IMR-90 (cell line): Measurements from ENCODE around the gene C15orf39. TPM values are rescaled to one million over a fixed set of nuclear protein-coding genes. Genes with fewer than 3 reads are reported as not detected.
A peak's percentile ranks its signal among the peaks of the same experiment; 100 is the strongest.

Source experiments
- ATAC-seq: fragments of 200-7000 bp; cut with Tn5 transposase; 2 replicates; pipeline ENCODE4 v1.9.1; 2020; ENCODE audit warnings: low read depth, mild to moderate bottlenecking, moderate library complexity
- BruUV-seq: library from RNA; stranded (reverse); fragments of 400-500 nt; replicated peaks from 2 replicates; lab custom pipeline; 2021; lab: Mats Ljungman, UMichigan
- CTCF ChIA-PET: fragments of 300-600 bp; formaldehyde crosslinking; extraction: SDS; loops from one replicate; lab custom pipeline; 2021; ENCODE audit warnings: antibody characterized with exemption; lab: Yijun Ruan, JAX
- POLR2A ChIA-PET: fragments of 300-600 bp; sonication (Branson Sonifier 250); formaldehyde crosslinking; loops from one replicate; lab custom pipeline; 2022; ENCODE audit warnings: antibody characterized with exemption; ENCODE audit not compliant: unreplicated experiment; lab: Charles Lee
- DNase-seq: peaks from one replicate; pipeline ENCODE4 v3.0.0; 2013
- H2AFZ ChIP-seq: replicated peaks from 2 replicates; pipeline ENCODE3; 2013; ENCODE audit warnings: low read length, mild to moderate bottlenecking; ENCODE audit not compliant: poor library complexity
- H2AK5ac ChIP-seq: 2 replicates; pipeline ENCODE4 v1.6.1; 2013; ENCODE audit warnings: low read depth, low read length, inconsistent platforms
- H2AK9ac ChIP-seq: replicated peaks from 2 replicates; pipeline ENCODE3; 2013; ENCODE audit warnings: mild to moderate bottlenecking, low read depth, low read length, moderate library complexity; ENCODE audit not compliant: poor library complexity
- H2BK120ac ChIP-seq: 2 replicates; pipeline ENCODE4 v1.6.1; 2013; ENCODE audit warnings: low read depth, low read length, inconsistent platforms
- H2BK15ac ChIP-seq: 3 replicates; pipeline ENCODE4 v1.6.1; 2013; ENCODE audit warnings: low read depth, low read length, inconsistent platforms
- H2BK20ac ChIP-seq: 2 replicates; pipeline ENCODE4 v1.6.1; 2013; ENCODE audit warnings: low read depth, mild to moderate bottlenecking, inconsistent platforms, low read length, moderate library complexity
- H2BK5ac ChIP-seq: 2 replicates; pipeline ENCODE4 v1.6.1; 2013; ENCODE audit warnings: mild to moderate bottlenecking, low read depth, low read length, inconsistent platforms; ENCODE audit not compliant: poor library complexity, severe bottlenecking
- H3K14ac ChIP-seq: replicated peaks from 2 replicates; pipeline ENCODE4 v1.6.1; 2013; ENCODE audit warnings: low read depth, low read length, inconsistent platforms
- H3K18ac ChIP-seq: 2 replicates; pipeline ENCODE4 v1.6.1; 2013; ENCODE audit warnings: low read depth, low read length, control low read depth
- H3K23ac ChIP-seq: 2 replicates; pipeline ENCODE4 v1.6.1; 2013; ENCODE audit warnings: low read depth, low read length, inconsistent platforms
- H3K27ac ChIP-seq: 2 replicates; pipeline ENCODE4 v1.5.1; 2013; ENCODE audit warnings: mild to moderate bottlenecking, control low read depth, low read length; ENCODE audit not compliant: insufficient read depth
- H3K27me3 ChIP-seq: 2 replicates; pipeline ENCODE4 v1.6.1; 2013; ENCODE audit warnings: low read length; ENCODE audit not compliant: control insufficient read depth, insufficient read depth
- H3K36me3 ChIP-seq: 2 replicates; pipeline ENCODE4 v1.6.1; 2013; ENCODE audit warnings: low read length, mixed read lengths; ENCODE audit not compliant: control insufficient read depth, insufficient read depth
- H3K4ac ChIP-seq: 2 replicates; pipeline ENCODE4 v1.6.1; 2013; ENCODE audit warnings: low read depth, low read length, inconsistent platforms
- H3K4me1 ChIP-seq: 2 replicates; pipeline ENCODE4 v1.6.1; 2013; ENCODE audit warnings: low read length, mixed read lengths; ENCODE audit not compliant: control insufficient read depth, insufficient read depth
- H3K4me2 ChIP-seq: 2 replicates; pipeline ENCODE4 v1.6.1; 2013; ENCODE audit warnings: low read depth, mild to moderate bottlenecking, control low read depth, low read length, moderate library complexity
- H3K4me3 ChIP-seq: 2 replicates; pipeline ENCODE4 v1.5.1; 2013; ENCODE audit warnings: low read depth, mild to moderate bottlenecking, control low read depth, low read length, moderate library complexity; ENCODE audit not compliant: insufficient read depth
- H3K56ac ChIP-seq: 2 replicates; pipeline ENCODE4 v1.6.1; 2013; ENCODE audit warnings: low read length, inconsistent platforms; ENCODE audit not compliant: insufficient read depth; ENCODE audit errors: extremely low read depth
- H3K79me1 ChIP-seq, 2 experiments: 2 replicates each; pipeline ENCODE4 v1.6.1; 2013; ENCODE audit warnings: low read length in 2 of 2, inconsistent platforms in 1 of 2, low read depth in 1 of 2
- H3K9ac ChIP-seq: 2 replicates; pipeline ENCODE4 v1.6.1; 2013; ENCODE audit warnings: low read depth, low read length, control low read depth
- H3K9me1 ChIP-seq: 2 replicates; pipeline ENCODE4 v1.6.1; 2013; ENCODE audit warnings: low read length, inconsistent platforms; ENCODE audit not compliant: insufficient read depth
- H3K9me3 ChIP-seq: 2 replicates; pipeline ENCODE4 v1.6.1; 2013; ENCODE audit warnings: low read length; ENCODE audit not compliant: control insufficient read depth, insufficient read depth
- H4K20me1 ChIP-seq: 2 replicates; pipeline ENCODE4 v1.6.1; 2013; ENCODE audit warnings: low read length, inconsistent platforms; ENCODE audit not compliant: insufficient read depth
- H4K5ac ChIP-seq: 2 replicates; pipeline ENCODE4 v1.6.1; 2013; ENCODE audit warnings: mild to moderate bottlenecking, low read depth, low read length, control low read depth
- H4K8ac ChIP-seq, 2 experiments: 2 replicates each; pipeline ENCODE4 v1.6.1; 2013; ENCODE audit warnings: low read depth in 2 of 2, low read length in 2 of 2, control low read depth in 1 of 2, inconsistent platforms in 1 of 2
- H4K91ac ChIP-seq: 2 replicates; pipeline ENCODE4 v1.6.1; 2013; ENCODE audit warnings: low read depth, low read length, inconsistent platforms; ENCODE audit not compliant: insufficient read depth
- CEBPB ChIP-seq: IDR thresholded peaks from 2 replicates; pipeline ENCODE4 v1.6.1; 2012; ENCODE audit warnings: low read depth, low read length, improper control_type of control experiment
- FOS ChIP-seq: fragments of 150-350 bp; IDR thresholded peaks from 2 replicates; pipeline ENCODE4 v1.6.1; 2016; ENCODE audit warnings: low read depth, low read length
- MAZ ChIP-seq: IDR thresholded peaks from 2 replicates; pipeline ENCODE4 v1.6.1; 2012; ENCODE audit warnings: low read depth, mild to moderate bottlenecking, low read length, improper control_type of control experiment, moderate library complexity, borderline replicate concordance
- MXI1 ChIP-seq: IDR thresholded peaks from 2 replicates; pipeline ENCODE4 v1.6.1; 2012; ENCODE audit warnings: low read depth, mild to moderate bottlenecking, low read length, moderate library complexity, borderline replicate concordance
- NFE2L2 ChIP-seq: fragments of 150-350 bp; IDR thresholded peaks from 2 replicates; pipeline ENCODE4 v1.6.1; 2016; ENCODE audit warnings: low read depth, mild to moderate bottlenecking, low read length
- POLR2A ChIP-seq: IDR thresholded peaks from 2 replicates; pipeline ENCODE4 v1.6.1; 2012; ENCODE audit warnings: mild to moderate bottlenecking, low read depth, low read length
- RCOR1 ChIP-seq: IDR thresholded peaks from 2 replicates; pipeline ENCODE4 v1.6.1; 2012; ENCODE audit warnings: mild to moderate bottlenecking, low read length, improper control_type of control experiment; ENCODE audit not compliant: insufficient replicate concordance
- RFX5 ChIP-seq: IDR thresholded peaks from 2 replicates; pipeline ENCODE4 v1.8.0; 2012; ENCODE audit warnings: low read depth, mild to moderate bottlenecking, low read length, moderate library complexity
- SMC3 ChIP-seq: fragments of 150-350 bp; IDR thresholded peaks from 2 replicates; pipeline ENCODE4 v1.6.1; 2016; ENCODE audit warnings: low read depth, mild to moderate bottlenecking, antibody characterized with exemption, low read length, moderate library complexity
- USF2 ChIP-seq: fragments of 150-350 bp; IDR thresholded peaks from 2 replicates; pipeline ENCODE4 v1.6.1; 2017; ENCODE audit warnings: mild to moderate bottlenecking, antibody characterized with exemption, low read length, low read depth
- WGBS, 2 experiments: methylation state at CpG; one replicate each; pipeline versions ENCODE4 v1.1.5 to v1.1.7; 2013; ENCODE audit warnings: missing lambda C conversion rate in 2 of 2; ENCODE audit not compliant: insufficient read length in 1 of 2; ENCODE audit errors: extremely low coverage in 2 of 2; 5-methylcytosine and 5-hydroxymethylcytosine counted together
- dilution Hi-C: fragments of 300-500 bp; cut with HindIII; formaldehyde crosslinking; loops from one replicate; pipeline ENCODE4 v1.14.3; 2018; ENCODE audit warnings: low sequenced_read_pairs; ENCODE audit not compliant: unreplicated experiment
- in situ Hi-C: fragments of 300-500 bp; cut with MboI; formaldehyde crosslinking; loops from 3 replicates; pipeline ENCODE4 v1.14.3; 2019; ENCODE audit warnings: low sequenced_read_pairs, inconsistent platforms, mixed read lengths
- intact Hi-C: fragments of 100-400 bp; cut with micrococcal nuclease; formaldehyde crosslinking; loops from 2 replicates; pipeline ENCODE4 v1.10.0; 2022
- polyA plus RNA-seq, 3 experiments: library from polyadenylated mRNA; depleted of rRNA; stranded (reverse); fragments of >200 nt; gene quantifications; 2 replicates each; pipeline ENCODE4 v1.2.3, GENCODE V29; 2012; ENCODE audit warnings: low replicate concordance in 1 of 3
- total RNA-seq: library from RNA; depleted of rRNA; stranded (reverse); fragments of >200 nt; gene quantifications from 2 replicates; pipeline ENCODE4 v1.2.3, GENCODE V29; 2012
- TF ChIP-seq, protein P1 (sequence below): conservative IDR thresholded peaks from 2 replicates; pipeline ENCODE4 v1.5.1; 2012; ENCODE audit warnings: mild to moderate bottlenecking, low read depth, low read length, improper control_type of control experiment

Gene C15orf39
- total and polyA plus RNA-seq, 2 of the 4 experiments (the other 2 are of a cell fraction) = 1.3 to 5.7 TPM

DNA sequence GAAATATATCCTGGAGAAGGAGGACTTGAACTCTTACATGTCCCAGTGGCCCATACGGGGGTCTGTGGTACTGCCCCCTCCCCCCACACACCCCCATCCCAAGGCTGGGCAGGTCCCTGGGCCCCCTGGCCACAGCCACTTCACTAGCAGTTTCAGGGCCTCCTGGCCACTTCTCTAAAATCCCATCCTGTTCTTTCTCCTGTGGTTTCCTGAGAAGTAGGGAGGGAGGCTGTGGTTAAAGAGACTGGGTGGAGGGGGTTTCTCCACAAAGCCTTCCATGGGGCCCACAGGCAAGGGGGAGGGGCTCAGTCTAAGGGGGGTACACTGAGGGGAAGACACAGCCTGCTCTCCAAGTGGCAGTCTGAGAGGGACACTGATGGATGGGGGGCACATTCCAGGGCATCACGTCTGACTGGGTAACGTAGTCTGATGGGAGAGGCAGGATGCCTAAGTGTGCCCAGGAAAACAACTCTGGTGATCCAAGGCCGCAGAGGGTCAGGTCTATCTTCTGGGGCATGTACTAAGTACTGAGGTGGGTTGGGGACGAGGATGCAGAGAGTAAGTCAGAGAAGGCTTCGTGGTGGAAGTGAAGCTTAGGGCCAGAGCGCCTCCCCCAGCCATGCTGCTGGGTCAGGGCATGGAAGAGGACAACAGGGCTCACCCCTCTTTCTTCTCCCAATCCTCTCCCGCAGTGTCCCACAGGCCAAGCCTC is 48.0 kb upstream of the C15orf39 start:
- no peaks in the 10 kb centered on the region for H4K20me1 ChIP-seq
- H4K8ac ChIP-seq = no peak overlapping the region
- H4K91ac ChIP-seq = no peak overlapping the region
- no peak overlapping the region for H3K4me2 ChIP-seq
- dilution Hi-C loops = no loop called here
- no peak overlapping the region for H4K5ac ChIP-seq
- TF ChIP-seq FOS = no peak
- no peak for TF ChIP-seq USF2
- TF ChIP-seq, protein P1, sequence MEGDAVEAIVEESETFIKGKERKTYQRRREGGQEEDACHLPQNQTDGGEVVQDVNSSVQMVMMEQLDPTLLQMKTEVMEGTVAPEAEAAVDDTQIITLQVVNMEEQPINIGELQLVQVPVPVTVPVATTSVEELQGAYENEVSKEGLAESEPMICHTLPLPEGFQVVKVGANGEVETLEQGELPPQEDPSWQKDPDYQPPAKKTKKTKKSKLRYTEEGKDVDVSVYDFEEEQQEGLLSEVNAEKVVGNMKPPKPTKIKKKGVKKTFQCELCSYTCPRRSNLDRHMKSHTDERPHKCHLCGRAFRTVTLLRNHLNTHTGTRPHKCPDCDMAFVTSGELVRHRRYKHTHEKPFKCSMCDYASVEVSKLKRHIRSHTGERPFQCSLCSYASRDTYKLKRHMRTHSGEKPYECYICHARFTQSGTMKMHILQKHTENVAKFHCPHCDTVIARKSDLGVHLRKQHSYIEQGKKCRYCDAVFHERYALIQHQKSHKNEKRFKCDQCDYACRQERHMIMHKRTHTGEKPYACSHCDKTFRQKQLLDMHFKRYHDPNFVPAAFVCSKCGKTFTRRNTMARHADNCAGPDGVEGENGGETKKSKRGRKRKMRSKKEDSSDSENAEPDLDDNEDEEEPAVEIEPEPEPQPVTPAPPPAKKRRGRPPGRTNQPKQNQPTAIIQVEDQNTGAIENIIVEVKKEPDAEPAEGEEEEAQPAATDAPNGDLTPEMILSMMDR = no peak
- TF ChIP-seq SMC3 = no peak
- no peak for TF ChIP-seq RFX5
- TF ChIP-seq MXI1 = no peak
- no peak for TF ChIP-seq CEBPB
- TF ChIP-seq RCOR1 = no peak
- TF ChIP-seq POLR2A = no peak
- TF ChIP-seq MAZ = no peak
- TF ChIP-seq NFE2L2 = no peak
- no peak overlapping the region for H3K14ac ChIP-seq
- no peak overlapping the region for H3K4ac ChIP-seq
- no peak overlapping the region for H2BK5ac ChIP-seq
- no peak for ATAC-seq
- H3K18ac ChIP-seq = no peak overlapping the region
- no peak overlapping the region for H3K9ac ChIP-seq
- no peak overlapping the region for H2BK120ac ChIP-seq
- H2AK9ac ChIP-seq = peak overlapping the region; percentile 65
- no peaks in the 10 kb centered on the region for H3K9me1 ChIP-seq
- in situ Hi-C loops = no loop called here
- no peak overlapping the region for H3K23ac ChIP-seq
- intact Hi-C loops = no loop called here
- H3K4me3 ChIP-seq = no peak overlapping the region
- no peak overlapping the region for H3K56ac ChIP-seq
- no peak overlapping the region for H2BK15ac ChIP-seq
- no peak overlapping the region for H2AFZ ChIP-seq
- DNase-seq = no peak
- no peak overlapping the region for H2AK5ac ChIP-seq
- H3K9me3 ChIP-seq = peaks cover 2% of the 10 kb centered on the region; the same call in 1 of the 2 replicates
- 64% methylated on average over 3 of the region's 8 CpGs; no CpG with 5 or more reads in 1 of the 2 experiments for WGBS, 2 experiments
- H3K27me3 ChIP-seq = peaks cover 6% of the 10 kb centered on the region; the same call in 1 of the 2 replicates
- no TSS peak for BruUV-seq
- no peak overlapping the region for H3K27ac ChIP-seq
- no peak overlapping the region for H2BK20ac ChIP-seq
- H3K36me3 ChIP-seq = no peaks in the 10 kb centered on the region
- CTCF ChIA-PET = no interaction called here
- no peaks in the 10 kb centered on the region for H3K79me1 ChIP-seq
- POLR2A ChIA-PET = no interaction called here
- H3K4me1 ChIP-seq = no peaks in the 10 kb centered on the region
